ENCODE data around the gene MRPL38.

DNA sequence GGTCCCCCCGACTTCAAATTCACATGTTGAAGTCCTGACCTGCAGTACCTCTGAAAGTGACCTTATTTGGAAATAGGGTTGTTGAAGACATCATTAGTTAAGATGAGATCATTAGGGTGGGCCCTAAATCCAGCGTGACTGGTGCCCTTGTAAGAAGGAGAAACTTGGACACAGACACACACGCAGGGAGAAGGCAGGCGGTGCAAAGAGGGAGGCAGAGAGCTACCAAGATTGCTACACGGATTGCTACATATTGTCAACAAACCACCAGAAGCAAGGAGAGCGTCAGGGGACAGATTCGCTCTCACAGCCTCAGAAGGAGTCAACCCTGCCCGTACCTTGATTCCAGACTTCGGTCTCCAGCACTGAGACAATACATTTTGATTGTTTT is 42.8 kb downstream of the MRPL38 start:
- TF ChIP-seq, protein P1, sequence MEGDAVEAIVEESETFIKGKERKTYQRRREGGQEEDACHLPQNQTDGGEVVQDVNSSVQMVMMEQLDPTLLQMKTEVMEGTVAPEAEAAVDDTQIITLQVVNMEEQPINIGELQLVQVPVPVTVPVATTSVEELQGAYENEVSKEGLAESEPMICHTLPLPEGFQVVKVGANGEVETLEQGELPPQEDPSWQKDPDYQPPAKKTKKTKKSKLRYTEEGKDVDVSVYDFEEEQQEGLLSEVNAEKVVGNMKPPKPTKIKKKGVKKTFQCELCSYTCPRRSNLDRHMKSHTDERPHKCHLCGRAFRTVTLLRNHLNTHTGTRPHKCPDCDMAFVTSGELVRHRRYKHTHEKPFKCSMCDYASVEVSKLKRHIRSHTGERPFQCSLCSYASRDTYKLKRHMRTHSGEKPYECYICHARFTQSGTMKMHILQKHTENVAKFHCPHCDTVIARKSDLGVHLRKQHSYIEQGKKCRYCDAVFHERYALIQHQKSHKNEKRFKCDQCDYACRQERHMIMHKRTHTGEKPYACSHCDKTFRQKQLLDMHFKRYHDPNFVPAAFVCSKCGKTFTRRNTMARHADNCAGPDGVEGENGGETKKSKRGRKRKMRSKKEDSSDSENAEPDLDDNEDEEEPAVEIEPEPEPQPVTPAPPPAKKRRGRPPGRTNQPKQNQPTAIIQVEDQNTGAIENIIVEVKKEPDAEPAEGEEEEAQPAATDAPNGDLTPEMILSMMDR (IDR thresholded peaks at IDR 0.05), result no peak
- TF ChIP-seq POLR2AphosphoS5 (IDR thresholded peaks at IDR 0.05), result peak in 1 of 3 donors; percentile 67

Data from suprapubic skin (tissue), 3 donors.